Gastroesophageal sphincter (tissue), 3 donors: ENCODE data around the gene HOXA5.

Experiments
- CTCF ChIP-seq, 4 experiments: fragments of 200-600 bp in 2 of 4; fragments of 450-650 bp in 2 of 4; sonication (generic) in 1 of 4; IDR thresholded peaks; one replicate each; pipeline ENCODE4 v1.5.1; 2017 to 2019; ENCODE audit warnings: antibody characterized with exemption in 4 of 4, mild to moderate bottlenecking in 2 of 4, moderate library complexity in 2 of 4
- POLR2A ChIP-seq, 2 donors: fragments of 450-650 bp; IDR thresholded peaks; one replicate each; pipeline ENCODE4 v1.6.1; 2017; ENCODE audit warnings: antibody characterized with exemption in 2 of 2, mild to moderate bottlenecking in 2 of 2, moderate library complexity in 1 of 2

GRCh38 chr7:27178366-27178765, 34.9 kb upstream of the HOXA5 start:
- no peak for TF ChIP-seq POLR2A (IDR thresholded peaks at IDR 0.05)
- no peak for TF ChIP-seq CTCF (IDR thresholded peaks at IDR 0.05)
